Stimulated activated CD8-positive, alpha-beta memory T cell treated with anti-CD3 and anti-CD28 coated beads, Interleukin-2, amount 100 ng/mL, for 1 hour (primary cell): ENCODE results near the gene CDH23.

Experiments used
- DNase-seq, 2 donors: peaks; one replicate each; pipeline ENCODE4 v3.0.0-alpha.2; 2020; ENCODE audit warnings: low read depth in 2 of 2

CDH23 gene

DNA sequence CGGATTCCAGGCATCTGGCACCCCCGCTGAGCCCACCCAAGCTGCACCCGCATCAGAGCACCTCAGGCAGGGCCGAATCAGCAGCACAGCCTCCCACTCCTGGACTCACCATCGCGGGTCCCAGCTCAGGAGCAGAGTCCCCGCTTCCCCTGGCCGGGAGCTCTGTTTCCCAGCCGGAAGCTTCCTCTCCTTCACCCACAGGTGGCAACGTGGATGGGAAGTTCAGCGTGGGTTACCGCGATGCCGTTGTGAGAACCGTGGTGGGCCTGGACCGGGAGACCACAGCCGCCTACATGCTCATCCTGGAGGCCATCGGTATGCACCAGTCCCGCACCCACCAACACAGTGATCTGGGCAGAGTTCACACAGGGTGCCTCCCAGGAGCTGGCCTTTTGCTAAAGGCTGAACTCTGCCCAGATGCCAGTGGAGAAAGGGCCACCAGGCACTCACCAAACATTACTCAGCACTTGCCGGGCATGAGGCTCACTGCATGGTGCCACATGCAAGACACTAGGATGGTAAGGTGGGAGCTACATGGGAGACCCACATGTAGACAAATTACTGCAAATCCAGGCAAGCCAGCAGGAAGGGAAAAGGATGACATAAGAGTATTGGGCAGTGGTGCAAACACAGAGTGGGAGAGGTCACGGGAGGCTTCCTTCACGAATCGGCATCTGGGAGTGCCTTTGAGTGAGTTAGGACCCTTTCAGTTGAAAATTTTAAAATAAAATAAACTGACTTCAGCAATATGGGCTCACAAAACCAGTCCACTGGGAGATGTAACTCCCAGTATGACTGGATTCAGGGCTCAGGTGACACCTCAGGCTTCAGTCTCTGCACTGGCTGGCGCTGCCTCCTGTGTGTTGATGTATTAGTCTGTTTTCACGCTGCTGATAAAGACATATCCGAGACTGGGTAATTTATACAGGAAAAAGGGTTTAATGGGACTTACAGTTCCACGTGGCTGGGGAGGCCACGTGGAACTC is 312.5 kb downstream of the CDH23 start:
- DNase-seq = no peak

DNA sequence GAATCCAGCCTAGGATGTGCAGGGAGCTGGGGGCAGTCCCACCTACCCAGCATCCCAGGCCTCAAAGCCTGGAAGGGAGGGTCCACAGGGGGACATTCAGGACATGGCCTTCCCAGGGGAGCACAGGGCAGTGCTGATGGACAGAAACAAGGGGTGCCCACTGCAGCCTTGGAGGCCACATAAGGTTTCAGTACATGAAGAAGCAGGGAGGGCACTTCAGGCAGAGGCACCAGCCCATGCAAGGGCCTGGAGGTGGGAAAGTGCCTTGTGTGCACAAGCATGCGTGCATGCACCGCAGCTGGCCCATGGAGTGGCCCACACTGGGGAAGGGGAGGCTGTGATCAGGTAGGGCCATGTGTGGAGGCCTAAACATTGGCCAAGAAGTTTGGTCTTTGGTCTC is 313.8 kb downstream of the CDH23 start:
- no peak for DNase-seq

DNA sequence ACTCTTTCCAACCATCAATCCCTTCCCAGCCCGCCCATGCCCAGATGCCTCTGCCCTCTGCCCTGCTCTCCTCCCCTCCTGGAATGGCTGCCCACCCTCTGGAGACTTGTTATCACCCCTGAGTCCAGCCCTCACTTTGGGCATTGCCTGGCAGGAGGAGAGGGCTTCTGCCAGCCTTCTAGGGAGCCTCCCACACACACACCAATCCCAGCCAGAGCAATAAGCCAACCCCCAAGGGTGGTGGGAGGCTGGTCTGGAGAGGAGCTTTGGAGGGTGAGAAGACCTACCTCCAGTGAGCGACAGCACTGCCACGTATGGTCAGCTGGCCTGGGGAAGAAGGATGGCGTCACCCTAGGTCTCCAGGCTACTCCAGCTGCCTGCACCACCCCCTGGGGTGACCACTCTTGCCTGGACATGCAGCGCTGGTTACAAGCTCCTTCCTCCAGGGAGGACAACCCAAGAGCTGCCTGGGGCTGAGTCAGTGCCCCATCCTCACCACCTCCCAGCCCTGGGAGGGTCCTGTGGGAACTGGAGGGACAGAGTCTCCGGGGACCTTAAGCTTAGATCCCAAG is 314.4 kb downstream of the CDH23 start:
- no peak for DNase-seq

DNA sequence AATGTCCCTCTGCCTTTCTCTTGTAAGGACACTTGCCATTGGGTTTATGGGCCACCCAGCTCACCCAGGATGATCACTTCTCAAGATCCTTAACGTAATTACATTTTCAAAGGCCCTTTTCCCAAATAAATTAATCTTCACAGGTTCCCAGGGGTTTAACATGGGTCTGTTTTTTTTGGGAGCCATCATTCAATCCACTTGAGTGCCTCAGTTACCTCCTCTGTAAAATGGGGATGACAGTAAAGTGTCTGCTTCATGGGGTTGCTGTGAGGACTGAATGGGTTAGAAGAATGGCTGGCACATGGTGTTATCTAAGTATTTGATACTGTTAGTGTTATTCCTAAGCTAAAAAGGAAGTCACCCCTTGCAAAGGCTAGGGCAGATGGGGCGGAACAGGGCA is 315.4 kb downstream of the CDH23 start:
- DNase-seq = no peak

DNA sequence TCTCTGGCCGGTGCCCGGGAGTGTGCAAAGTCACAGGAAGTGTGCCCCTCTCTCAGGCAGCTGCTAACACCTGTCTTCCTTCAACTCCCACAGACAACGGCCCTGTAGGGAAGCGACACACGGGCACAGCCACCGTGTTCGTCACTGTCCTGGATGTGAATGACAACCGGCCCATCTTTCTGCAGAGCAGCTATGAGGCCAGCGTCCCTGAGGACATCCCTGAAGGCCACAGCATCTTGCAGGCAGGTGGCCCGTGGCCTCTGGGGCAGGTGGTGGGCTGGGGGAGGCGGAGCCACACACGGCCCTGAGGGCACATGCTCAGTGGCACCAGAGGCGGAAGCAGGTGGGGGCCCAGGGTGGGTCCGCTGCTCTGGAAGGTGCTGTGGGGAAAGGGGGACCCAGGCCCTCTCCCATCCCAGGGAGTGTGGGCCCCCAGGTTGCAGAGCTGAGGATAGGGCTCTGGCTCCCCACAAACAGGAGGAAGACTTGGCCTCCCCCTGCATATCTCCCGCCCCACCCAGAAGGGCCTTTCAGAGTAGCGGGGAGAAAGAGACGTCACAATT is 315.9 kb downstream of the CDH23 start:
- no peak for DNase-seq

DNA sequence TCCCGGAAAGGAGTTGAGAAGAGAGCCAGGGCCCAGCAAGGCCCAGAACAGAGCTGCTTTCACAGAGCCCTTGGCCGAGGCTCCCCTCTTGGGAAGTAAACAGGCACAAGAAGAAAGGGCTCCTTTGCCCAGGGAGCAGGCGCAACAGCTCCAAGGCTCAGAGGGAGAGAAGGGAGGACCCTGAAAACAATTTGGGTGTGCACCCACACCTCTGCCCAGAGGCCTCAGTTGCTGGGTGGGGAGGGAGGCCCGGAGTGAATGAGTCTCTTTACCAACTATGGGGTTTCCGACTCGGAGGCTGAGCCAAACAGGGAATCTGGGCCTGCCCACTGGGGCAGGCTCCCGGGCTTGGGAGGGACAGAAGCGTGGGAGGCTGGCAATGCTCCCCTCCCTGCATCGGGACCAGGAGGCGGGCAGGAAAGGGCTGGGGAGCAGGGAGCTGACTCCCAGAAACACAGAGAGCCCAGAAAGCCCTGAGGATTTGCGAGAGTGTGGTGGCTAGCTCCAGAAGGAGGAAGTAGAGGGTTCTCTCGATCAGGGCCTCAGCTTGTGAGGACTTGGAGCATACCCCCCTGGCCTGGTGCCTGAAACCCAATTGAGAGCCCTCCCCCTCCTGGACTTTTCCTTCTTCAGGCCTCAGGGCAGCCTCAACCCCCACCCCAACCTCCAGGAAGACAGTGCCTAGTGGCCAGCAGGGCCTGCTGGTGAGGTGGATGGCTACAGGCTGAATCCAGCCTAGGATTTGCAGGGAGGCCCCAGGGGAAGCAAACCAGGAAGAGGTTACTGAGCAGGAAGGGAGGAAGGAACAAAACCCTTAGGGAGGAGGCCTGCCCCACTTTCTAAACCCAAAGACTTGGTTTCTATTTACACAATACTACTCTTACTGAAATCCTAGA is 316.7 kb downstream of the CDH23 start:
- DNase-seq = no peak

DNA sequence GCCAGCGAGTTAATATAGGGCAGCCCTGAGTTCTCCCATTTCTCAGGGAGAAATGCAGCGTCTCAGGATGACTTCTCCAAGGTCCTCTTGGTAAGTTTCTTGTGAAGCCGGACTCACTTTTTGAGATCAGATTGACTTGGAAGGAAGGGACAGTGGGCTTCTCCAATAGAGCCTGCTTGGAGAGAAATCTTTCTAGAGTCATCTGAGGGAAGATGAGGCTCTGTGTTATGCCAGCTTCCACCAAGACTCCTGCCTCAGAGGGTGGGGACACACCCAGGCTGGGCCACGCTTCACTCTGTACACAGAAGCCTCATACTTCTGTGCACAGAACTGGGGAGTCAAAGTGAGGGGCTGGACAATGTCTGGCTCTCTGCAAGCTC is 317.3 kb downstream of the CDH23 start:
- DNase-seq = no peak

DNA sequence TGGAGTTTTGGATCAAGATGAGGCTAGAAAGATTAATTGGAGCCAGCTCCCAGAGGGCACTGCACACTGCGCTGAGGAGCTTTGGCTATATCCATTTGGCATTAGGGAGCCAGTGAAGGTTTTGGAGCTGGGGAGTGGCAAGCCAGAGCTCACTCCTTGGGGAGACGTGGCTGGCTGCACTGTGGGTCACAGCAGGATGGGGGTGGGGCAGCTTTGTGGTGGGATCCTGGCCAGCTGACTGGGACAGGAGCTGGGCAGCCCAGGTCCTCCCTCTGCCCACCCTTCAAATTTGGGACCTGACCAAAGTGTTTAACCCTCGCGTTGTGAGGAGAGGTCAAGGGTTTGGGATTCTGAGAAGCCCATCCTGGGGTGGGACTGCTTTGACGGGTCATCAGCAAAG is 317.9 kb downstream of the CDH23 start:
- DNase-seq = no peak

DNA sequence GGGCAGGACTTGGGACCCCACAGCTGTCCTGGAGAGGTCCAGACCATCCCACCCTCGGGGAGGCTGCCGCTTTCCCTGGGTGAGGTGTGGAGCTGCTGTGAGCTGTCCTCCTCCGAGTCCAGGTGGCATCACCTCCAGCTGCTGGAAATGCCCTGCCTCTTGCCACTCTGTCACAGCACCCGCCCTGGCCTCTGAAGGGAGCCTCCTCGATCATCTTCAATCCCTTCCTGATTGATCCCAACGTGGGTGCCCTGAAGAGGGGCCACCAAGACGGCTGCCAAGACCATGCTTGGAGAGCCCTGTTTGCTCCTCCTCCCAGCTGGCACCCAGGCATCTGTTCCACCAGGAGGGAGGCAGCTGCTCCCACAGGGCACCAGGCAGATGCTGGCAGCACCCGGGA is 318.3 kb downstream of the CDH23 start:
- no peak for DNase-seq

DNA sequence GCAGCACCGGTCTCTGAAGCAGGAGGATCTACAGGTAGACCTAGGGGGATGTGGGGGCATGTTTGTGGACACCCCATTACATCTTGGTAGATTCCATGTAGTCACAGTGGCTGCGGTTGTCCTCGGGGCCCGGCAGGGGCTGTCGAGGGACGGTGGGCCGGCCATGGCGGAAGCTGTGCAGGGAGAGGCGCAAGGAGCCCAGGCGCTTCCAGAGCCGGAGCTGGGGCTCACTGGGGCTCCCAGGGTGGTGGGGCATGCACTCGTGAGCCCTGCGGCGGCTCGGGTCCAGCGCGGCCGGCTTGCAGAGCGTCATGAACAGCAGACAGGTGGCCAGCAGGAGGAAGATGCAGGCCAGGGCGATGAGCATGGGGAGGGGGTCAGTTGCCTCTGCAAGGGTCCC is 319.1 kb downstream of the CDH23 start:
- DNase-seq = no peak

DNA sequence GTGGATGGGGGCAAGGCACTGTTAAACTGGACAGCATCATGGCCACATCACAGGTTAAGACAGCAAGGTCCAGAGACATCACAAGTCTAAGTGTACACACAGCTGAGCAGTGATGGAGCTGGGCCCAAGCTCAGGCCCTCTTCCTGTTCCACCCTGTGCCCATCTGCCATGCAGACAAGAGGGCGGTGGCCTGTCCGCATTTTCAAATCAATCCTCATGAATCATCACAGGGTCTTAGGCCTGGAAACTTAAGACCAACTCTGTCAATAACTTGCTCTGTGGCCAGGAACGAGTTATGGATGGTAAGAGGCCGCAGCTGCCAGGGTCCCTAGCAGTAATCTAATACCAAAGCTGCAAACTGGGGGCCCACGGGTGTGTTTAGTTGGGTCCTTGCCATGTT is 319.7 kb downstream of the CDH23 start:
- DNase-seq = no peak

DNA sequence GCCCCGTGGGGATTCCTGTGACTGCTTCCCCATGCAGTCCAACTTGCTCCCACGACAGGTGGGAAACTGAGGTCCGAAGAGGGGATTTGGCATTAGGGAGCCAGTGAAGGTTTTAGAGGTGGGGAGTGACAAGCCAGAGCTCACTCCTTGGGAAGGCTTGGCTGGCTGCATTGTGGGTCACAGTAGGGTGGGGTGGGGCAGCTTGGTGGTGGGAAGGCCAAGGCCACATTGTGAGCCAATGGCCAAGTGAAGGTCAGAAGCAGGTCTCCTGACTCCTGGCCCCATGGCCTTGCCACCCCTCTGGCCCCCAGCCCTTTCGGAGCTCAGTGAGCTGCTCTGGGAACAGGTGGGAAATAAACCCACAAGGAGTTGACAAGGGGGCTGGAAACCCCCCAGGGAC is 320.3 kb downstream of the CDH23 start:
- no peak for DNase-seq

DNA sequence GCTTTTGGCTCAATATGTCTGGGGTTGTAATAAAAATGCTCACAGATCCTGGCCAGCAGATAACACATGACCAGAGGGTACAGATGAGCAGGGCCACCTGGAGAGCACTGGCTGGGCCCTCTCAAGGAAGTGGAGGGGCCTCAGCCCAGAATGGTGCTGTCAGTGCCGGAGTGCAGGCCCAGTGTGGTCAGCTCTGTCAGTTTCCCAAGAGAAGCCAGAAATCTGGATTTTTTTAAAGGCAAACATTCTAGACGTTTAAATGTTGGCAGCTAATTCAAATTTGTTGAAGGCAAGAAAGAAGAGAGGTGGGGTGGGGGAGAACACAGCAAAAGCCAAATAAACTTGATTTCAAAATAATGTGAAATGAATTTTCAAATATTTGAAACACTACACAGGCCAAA is 320.8 kb downstream of the CDH23 start:
- DNase-seq = no peak

DNA sequence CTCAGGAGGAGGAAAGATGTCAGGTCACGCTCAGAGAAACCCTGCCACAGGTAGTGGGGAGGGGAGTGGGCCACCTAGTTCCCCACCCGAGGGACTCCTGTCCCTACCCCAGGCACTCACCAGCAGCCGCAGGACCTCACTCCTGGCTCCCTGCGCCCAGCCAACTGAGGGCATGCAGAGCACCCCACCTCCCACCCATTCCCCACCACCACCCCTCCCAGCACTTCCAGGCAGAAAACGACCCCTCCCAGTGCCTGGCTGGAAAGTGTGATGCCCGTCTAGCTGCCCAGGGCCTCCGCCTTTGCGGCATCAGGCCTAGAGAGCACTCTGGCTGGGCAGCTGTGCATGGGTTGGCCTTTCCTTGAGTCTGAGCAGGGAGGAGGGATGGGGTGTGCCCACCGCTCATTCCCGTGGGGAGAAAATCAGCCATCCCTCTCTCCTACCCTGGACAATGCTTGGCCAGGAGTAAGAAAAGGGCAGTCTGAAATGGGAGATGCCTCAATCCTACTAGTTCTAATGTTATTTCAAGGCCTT is 321.5 kb downstream of the CDH23 start:
- no peak for DNase-seq

DNA sequence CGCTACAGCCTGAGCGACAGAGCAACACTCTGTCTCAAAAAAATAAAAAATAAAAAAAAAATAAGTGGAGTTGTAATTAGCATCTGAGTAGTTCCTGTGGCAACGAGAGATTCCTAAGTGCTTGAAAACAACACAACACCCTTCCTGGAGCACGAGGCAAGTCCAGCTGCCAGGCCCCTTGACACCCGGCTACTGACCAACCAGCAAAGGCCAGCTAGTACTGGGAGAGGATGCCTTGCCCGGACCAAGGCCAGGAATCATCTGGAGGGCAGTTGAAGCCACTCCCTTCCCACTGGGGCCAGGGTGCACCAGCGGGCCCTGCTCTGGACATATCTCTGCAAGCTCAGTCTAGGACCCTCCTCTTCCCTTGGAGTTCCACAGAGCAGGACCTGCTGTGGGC is 322.3 kb downstream of the CDH23 start:
- no peak for DNase-seq

DNA sequence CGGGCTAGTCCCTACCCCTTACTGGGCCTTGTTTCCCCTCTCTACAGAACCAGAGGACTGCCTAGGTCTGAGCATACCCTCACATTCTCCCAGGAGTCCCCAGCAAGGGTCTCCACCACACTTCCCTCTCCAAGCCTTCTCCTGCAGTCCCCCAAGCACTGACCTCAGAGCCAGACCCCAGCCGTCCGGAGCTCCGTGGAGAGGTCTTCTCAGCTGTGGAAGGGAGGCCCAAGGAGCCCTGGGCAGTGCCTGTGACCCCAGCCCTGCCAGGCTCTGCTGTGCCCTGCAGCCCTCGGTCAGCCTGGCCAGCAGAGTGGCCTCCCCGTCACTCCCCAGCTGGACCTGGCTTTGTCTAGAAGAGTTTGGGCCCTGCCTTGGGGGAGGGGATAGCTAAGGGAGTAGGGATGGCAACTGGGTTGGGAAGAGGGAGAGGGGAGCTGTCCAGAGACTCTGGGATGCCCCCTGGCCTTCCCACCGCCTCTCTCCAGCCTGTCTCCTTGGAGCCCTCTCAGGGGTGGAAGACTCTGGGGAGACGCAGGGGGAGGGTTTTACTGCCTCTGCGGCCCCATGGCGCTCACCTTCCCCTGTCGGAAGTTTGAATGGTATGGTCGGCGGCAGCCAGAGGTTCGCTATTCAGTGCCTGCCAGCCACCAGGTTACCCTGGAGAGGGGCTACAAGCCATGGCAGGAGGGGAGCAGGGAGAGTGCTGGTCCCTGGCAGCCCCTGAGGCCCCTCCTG is 322.9 kb downstream of the CDH23 start, which contains the start of gene C10orf105:
Gene C10orf105 (minus strand): TSS at position 315 of the 738 bp plus-strand sequence. CDS start 3,441 bp downstream, outside the sequence.
- DNase-seq = no peak

DNA sequence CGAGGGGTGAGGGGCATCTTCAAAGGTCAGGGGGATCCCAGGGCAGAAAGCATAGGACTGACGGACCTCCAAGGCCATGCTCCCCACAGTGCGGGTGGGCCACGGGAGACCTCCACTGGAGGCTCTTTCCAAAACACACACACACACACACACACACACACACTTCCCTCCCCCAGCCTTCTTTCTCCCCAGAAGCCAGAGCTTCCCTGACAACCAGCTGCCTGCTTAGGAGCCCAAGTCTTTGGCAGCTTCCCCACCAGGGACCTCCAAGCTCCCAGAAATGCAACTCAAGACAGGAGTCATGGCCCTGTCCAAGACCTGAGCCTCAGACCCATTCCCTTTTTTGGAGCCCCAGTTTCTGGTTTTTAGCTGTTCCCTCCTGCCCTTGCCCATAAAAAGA is 323.6 kb downstream of the CDH23 start:
- DNase-seq = no peak

DNA sequence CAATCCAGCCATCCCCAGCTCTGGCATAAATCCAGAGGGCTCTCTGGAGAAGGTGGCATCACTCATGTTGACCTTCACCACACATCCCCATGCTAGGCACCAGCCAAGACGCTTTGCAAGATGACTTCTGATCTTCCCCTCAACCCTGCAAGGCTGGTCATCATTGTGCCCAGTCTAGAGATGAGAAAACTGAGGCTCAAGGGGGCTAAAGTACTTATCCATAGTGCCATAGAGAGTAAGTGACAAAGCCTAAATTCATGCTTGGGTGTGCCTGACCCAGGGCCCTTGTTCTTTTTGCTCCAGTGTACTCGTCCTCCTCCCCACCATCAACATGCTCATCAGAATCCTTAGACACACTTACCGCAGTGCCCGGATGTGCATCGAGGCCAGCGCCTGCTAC is 324.6 kb downstream of the CDH23 start:
- DNase-seq = no peak

DNA sequence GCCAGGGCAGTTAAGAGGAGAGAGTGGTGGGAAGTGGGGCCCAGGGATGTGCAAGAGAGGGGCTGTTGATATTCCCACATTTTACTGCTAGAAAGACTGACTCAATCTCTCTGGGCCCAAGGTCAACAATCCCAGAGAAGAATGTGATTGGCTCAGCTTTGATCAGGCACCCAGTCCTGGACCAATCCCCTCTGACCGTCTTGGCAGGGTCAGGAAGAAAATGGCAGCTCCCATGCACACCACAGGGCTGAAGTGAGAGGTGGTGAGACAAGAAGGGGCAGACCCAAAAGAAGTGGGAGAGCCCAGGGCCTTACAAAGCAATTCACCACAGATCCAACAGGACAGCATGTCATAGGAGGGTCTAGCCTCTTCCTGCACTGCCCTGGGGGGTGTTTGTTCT is 326.1 kb downstream of the CDH23 start:
- DNase-seq = no peak

DNA sequence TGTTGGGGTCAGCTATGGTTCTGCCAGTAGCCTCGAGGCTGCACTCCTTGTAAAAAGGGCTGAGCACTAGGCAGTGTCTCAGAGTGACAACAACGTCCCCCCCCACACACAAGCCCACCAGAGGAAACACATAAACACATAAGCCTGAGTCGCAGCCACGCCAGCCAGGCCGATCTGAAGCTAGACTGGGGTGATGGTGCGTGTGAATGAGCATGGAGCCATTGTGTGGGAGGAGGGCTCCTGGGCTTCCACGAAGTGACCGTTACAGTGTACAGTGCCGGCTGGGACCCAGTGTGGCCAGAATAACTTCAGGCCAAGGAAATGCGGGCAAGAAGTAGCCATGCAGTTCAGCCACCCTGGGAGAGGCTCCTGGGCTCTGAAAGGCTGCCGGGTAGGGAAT is 326.6 kb downstream of the CDH23 start:
- DNase-seq = no peak

DNA sequence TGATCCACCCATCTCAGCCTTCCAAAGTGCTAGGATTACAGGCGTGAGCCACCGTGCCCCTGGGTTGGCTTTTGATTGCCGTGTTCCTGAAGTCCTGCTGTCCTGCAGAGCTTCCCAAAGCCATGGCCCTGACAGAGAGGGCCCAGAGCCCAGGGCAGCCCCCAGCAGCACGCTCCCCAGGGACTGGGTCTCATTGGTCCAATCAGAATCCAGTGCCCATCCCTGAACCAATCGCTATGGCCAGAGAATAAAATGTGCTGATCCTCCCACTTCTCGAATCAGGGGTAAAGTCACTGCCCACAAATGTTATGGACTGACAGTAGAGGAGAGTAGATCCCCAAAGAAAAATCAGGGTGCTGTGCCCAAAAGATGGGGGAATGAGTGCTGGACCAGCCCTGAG is 327.8 kb downstream of the CDH23 start:
- DNase-seq = no peak
